ENCODE data around the gene CEP68.
"Not testable (repeated sequence)": the region's sequence is repeated elsewhere in the genome, so short reads cannot be mapped to it uniquely, and the experiment has no call there.

CEP68 gene

GRCh38 chr2:65056215-65057053 lies at the start of gene CEP68:
Gene CEP68 (plus strand): TSS chr2:65056416. CDS start chr2:65069445, 13,029 bp downstream.
- DNase-seq (ENCODE audit: low spot score): peak; percentile 97

GRCh38 chr2:65013776-65014175 lies 42.4 kb upstream of the CEP68 start:
- no peak for DNase-seq (ENCODE audit: low spot score)

- DNase-seq (ENCODE audit: low spot score): no peak
These were observed 40.5 kb upstream of the CEP68 start for GRCh38 chr2:65015731-65016130.

- DNase-seq (ENCODE audit: low spot score): no peak
These were observed 39.4 kb upstream of the CEP68 start for GRCh38 chr2:65016789-65017188.

- DNase-seq (ENCODE audit: low spot score): no peak
These were observed 38.9 kb upstream of the CEP68 start for GRCh38 chr2:65017335-65017734.

- DNase-seq (ENCODE audit: low spot score): no peak
These were observed 38.1 kb upstream of the CEP68 start for GRCh38 chr2:65018141-65018582.

GRCh38 chr2:65019010-65019409 lies 37.2 kb upstream of the CEP68 start:
- DNase-seq (ENCODE audit: low spot score): no peak

- no peak for DNase-seq (ENCODE audit: low spot score)
These were observed 36.5 kb upstream of the CEP68 start for GRCh38 chr2:65019675-65020195.

GRCh38 chr2:65020251-65020650 lies 36.0 kb upstream of the CEP68 start:
- DNase-seq (ENCODE audit: low spot score): not testable (repeated sequence)

- no peak for DNase-seq (ENCODE audit: low spot score)
These were observed 35.2 kb upstream of the CEP68 start for GRCh38 chr2:65020943-65021528.

- no peak for DNase-seq (ENCODE audit: low spot score)
These were observed 34.5 kb upstream of the CEP68 start for GRCh38 chr2:65021709-65022108.

GRCh38 chr2:65022189-65022588 lies 34.0 kb upstream of the CEP68 start:
- DNase-seq (ENCODE audit: low spot score): no peak

- no peak for DNase-seq (ENCODE audit: low spot score)
These were observed 32.5 kb upstream of the CEP68 start for GRCh38 chr2:65023742-65024141.

- peak; percentile 42 for DNase-seq (ENCODE audit: low spot score)
These were observed 31.9 kb upstream of the CEP68 start for GRCh38 chr2:65024149-65024829.

GRCh38 chr2:65025453-65026123 lies 30.6 kb upstream of the CEP68 start:
- no peak for DNase-seq (ENCODE audit: low spot score)

- no peak for DNase-seq (ENCODE audit: low spot score)
These were observed 30.1 kb upstream of the CEP68 start for GRCh38 chr2:65026154-65026553.

- DNase-seq (ENCODE audit: low spot score): no peak
These were observed 29.3 kb upstream of the CEP68 start for GRCh38 chr2:65026704-65027464.

- no peak for DNase-seq (ENCODE audit: low spot score)
These were observed 28.5 kb upstream of the CEP68 start for GRCh38 chr2:65027616-65028244.

GRCh38 chr2:65030476-65031332 lies 25.5 kb upstream of the CEP68 start:
- no peak for DNase-seq (ENCODE audit: low spot score)
